Natural killer cell treated with Interleukin-12 subunit alpha and Interleukin-12 subunit beta and Interleukin-15 and Interleukin-18, amount 100 ng/mL, for 72 hours (primary cell): ENCODE results near the gene HCST. TPM values are rescaled to one million over a fixed set of nuclear protein-coding genes. Genes with fewer than 3 reads are reported as not detected.
A peak's percentile ranks its signal among the peaks of the same experiment; 100 is the strongest.
"Not testable (repeated sequence)": the region's sequence is repeated elsewhere in the genome, so short reads cannot be mapped to it uniquely, and the experiment has no call there.

ENCODE experiments used
- ATAC-seq, 2 donors: fragments of 150-1000 bp; cut with Tn5 transposase in 1 of 2; sonication (Bioruptor Pico), chemical (Tn5 transposase) in 1 of 2; 2 replicates each; pipeline ENCODE4 v1.10.0; 2021
- DNase-seq: peaks from one replicate; pipeline ENCODE4 v3.0.0; 2022; ENCODE audit warnings: low spot score
- H3K27ac Mint-ChIP-seq, 2 donors: 1 replicate in 1 of 2; 2 replicates in 1 of 2; pipeline ENCODE4 v1.8.0; 2022; ENCODE audit warnings: mixed read lengths in 2 of 2, mild to moderate bottlenecking in 1 of 2, moderate library complexity in 1 of 2
- H3K27me3 Mint-ChIP-seq, 2 donors: 1 replicate in 1 of 2; 2 replicates in 1 of 2; pipeline ENCODE4 v1.8.0; 2022; ENCODE audit warnings: mixed read lengths in 2 of 2
- H3K36me3 Mint-ChIP-seq: one replicate; pipeline ENCODE4 v1.8.0; 2022; ENCODE audit warnings: mixed read lengths
- H3K4me1 Mint-ChIP-seq, 2 donors: 1 replicate in 1 of 2; 2 replicates in 1 of 2; pipeline ENCODE4 v1.8.0; 2022; ENCODE audit warnings: low read depth in 2 of 2, mixed read lengths in 2 of 2, mild to moderate bottlenecking in 1 of 2
- H3K4me3 Mint-ChIP-seq: one replicate; pipeline ENCODE4 v1.8.0; 2022; ENCODE audit warnings: mixed read lengths
- H3K9me3 Mint-ChIP-seq: 2 replicates; pipeline ENCODE4 v1.8.0; 2022; ENCODE audit warnings: mixed read lengths
- total RNA-seq, 2 donors: library from RNA; stranded (reverse); gene quantifications; one replicate each; pipeline ENCODE4 v1.2.3, GENCODE V29; 2022

The HCST gene
- total RNA-seq, 2 donors from 2014 or later, result 154 to 228 TPM

- H3K27ac Mint-ChIP-seq, result peak overlapping the region in 1 of 2 donors; percentile 43
- no peak for ATAC-seq
- H3K4me3 Mint-ChIP-seq, result no peak overlapping the region
- no peaks in the 10 kb centered on the region for H3K27me3 Mint-ChIP-seq
- no peak for DNase-seq
- peaks cover 12 to 20% of the 10 kb centered on the region in 2 donors for H3K4me1 Mint-ChIP-seq
- peaks cover 26% of the 10 kb centered on the region for H3K36me3 Mint-ChIP-seq
- no peaks in the 10 kb centered on the region for H3K9me3 Mint-ChIP-seq
These were observed 13.9 kb upstream of the HCST start for GRCh38 chr19:35888398-35888797.

GRCh38 chr19:35889370-35890112, 12.8 kb upstream of the HCST start:
- no peaks in the 10 kb centered on the region for H3K27me3 Mint-ChIP-seq
- no peak for DNase-seq
- H3K4me3 Mint-ChIP-seq, result no peak overlapping the region
- H3K27ac Mint-ChIP-seq, result no peak overlapping the region
- no peaks in the 10 kb centered on the region for H3K9me3 Mint-ChIP-seq
- ATAC-seq, result peak in 1 of 2 donors; percentile 52
- peaks cover 12 to 20% of the 10 kb centered on the region in 2 donors for H3K4me1 Mint-ChIP-seq
- peaks cover 26% of the 10 kb centered on the region for H3K36me3 Mint-ChIP-seq

GRCh38 chr19:35890113-35890650, 12.1 kb upstream of the HCST start:
- no peak overlapping the region for H3K27ac Mint-ChIP-seq
- ATAC-seq (peak in 1 of 2 donors; percentile 15), DNase-seq (no peak)
- no peak overlapping the region for H3K4me3 Mint-ChIP-seq
- H3K36me3 Mint-ChIP-seq, result peaks cover 26% of the 10 kb centered on the region
- no peaks in the 10 kb centered on the region for H3K27me3 Mint-ChIP-seq
- no peaks in the 10 kb centered on the region for H3K9me3 Mint-ChIP-seq
- peaks cover 12 to 20% of the 10 kb centered on the region in 2 donors for H3K4me1 Mint-ChIP-seq

GRCh38 chr19:35891819-35892218, 10.5 kb upstream of the HCST start:
- H3K9me3 Mint-ChIP-seq, H3K27ac Mint-ChIP-seq, H3K27me3 Mint-ChIP-seq, ATAC-seq, H3K4me3 Mint-ChIP-seq, DNase-seq: not testable (repeated sequence)
- H3K4me1 Mint-ChIP-seq, result peaks cover 12 to 20% of the 10 kb centered on the region in 2 donors
- H3K36me3 Mint-ChIP-seq, result peaks cover 32% of the 10 kb centered on the region

- no peak overlapping the region for H3K27ac Mint-ChIP-seq
These were observed 8.0 kb upstream of the HCST start for GRCh38 chr19:35894342-35894741.

GRCh38 chr19:35895911-35896642, 6.3 kb upstream of the HCST start:
- Mint-ChIP-seq H3K9me3 (no peaks in the 10 kb centered on the region), H3K27ac (peak overlapping the region in 1 of 2 donors; percentile 53), H3K36me3 (peaks cover 12% of the 10 kb centered on the region), H3K4me1 (peaks cover 13 to 19% of the 10 kb centered on the region in 2 donors), H3K4me3 (no peak overlapping the region), H3K27me3 (no peaks in the 10 kb centered on the region)
- ATAC-seq, result no peak
- peak; percentile 38 for DNase-seq

More at GRCh38 chr19:35894342-35894741, 8.0 kb upstream of the HCST start:
- Mint-ChIP-seq H3K4me1 (peaks cover 13 to 20% of the 10 kb centered on the region in 2 donors), H3K36me3 (peaks cover 19% of the 10 kb centered on the region), H3K9me3 (no peaks in the 10 kb centered on the region), H3K4me3 (no peak overlapping the region), H3K27me3 (no peaks in the 10 kb centered on the region)
- peak; percentile 6 for DNase-seq
- no peak for ATAC-seq

GRCh38 chr19:35896643-35897040, 5.7 kb upstream of the HCST start:
- H3K36me3 Mint-ChIP-seq, result peaks cover 12% of the 10 kb centered on the region
- no peak overlapping the region for H3K4me3 Mint-ChIP-seq
- no peaks in the 10 kb centered on the region for H3K9me3 Mint-ChIP-seq

GRCh38 chr19:35897706-35898451, 4.5 kb upstream of the HCST start:
- peaks cover 6% of the 10 kb centered on the region for H3K36me3 Mint-ChIP-seq
- DNase-seq (peak; percentile 56), ATAC-seq (no peak)
- H3K4me3 Mint-ChIP-seq, result peak overlapping the region; percentile 94
- peak overlapping the region; percentile 86 to 100 for H3K27ac Mint-ChIP-seq
- H3K27me3 Mint-ChIP-seq, result no peaks in the 10 kb centered on the region
- peaks cover 22 to 27% of the 10 kb centered on the region in 2 donors for H3K4me1 Mint-ChIP-seq
- H3K9me3 Mint-ChIP-seq, result no peaks in the 10 kb centered on the region

More at GRCh38 chr19:35896643-35897040, 5.7 kb upstream of the HCST start:
- H3K27me3 Mint-ChIP-seq, result no peaks in the 10 kb centered on the region
- no peak overlapping the region for H3K27ac Mint-ChIP-seq
- H3K4me1 Mint-ChIP-seq, result peaks cover 15 to 20% of the 10 kb centered on the region in 2 donors
- DNase-seq (peak; percentile 35), ATAC-seq (no peak)

GRCh38 chr19:35898499-35898809, 3.9 kb upstream of the HCST start:
- H3K27ac Mint-ChIP-seq, result peak overlapping the region; percentile 86 to 100
- peaks cover 28 to 33% of the 10 kb centered on the region in 2 donors for H3K4me1 Mint-ChIP-seq
- H3K9me3 Mint-ChIP-seq, result no peaks in the 10 kb centered on the region
- DNase-seq (peak; percentile 62), ATAC-seq (no peak)
- no peaks in the 10 kb centered on the region for H3K27me3 Mint-ChIP-seq
- H3K4me3 Mint-ChIP-seq, result peak overlapping the region; percentile 94
- peaks cover 6% of the 10 kb centered on the region for H3K36me3 Mint-ChIP-seq

GRCh38 chr19:35899547-35900214, 2.6 kb upstream of the HCST start:
- peak; percentile 91 for DNase-seq
- Mint-ChIP-seq H3K4me3 (peak overlapping the region; percentile 94), H3K27me3 (no peaks in the 10 kb centered on the region), H3K27ac (peak overlapping the region; percentile 86 to 100), H3K36me3 (peaks cover 6% of the 10 kb centered on the region), H3K9me3 (no peaks in the 10 kb centered on the region), H3K4me1 (peaks cover 40 to 44% of the 10 kb centered on the region in 2 donors)
- peak; percentile 70 to 77 for ATAC-seq

- Mint-ChIP-seq H3K4me3 (peak overlapping the region; percentile 94), H3K27me3 (no peaks in the 10 kb centered on the region), H3K27ac (peak overlapping the region; percentile 86 to 100), H3K4me1 (peaks cover 45 to 47% of the 10 kb centered on the region in 2 donors), H3K9me3 (no peaks in the 10 kb centered on the region), H3K36me3 (no peaks in the 10 kb centered on the region)
- ATAC-seq (no peak), DNase-seq (no peak)
These were observed 1.2 kb upstream of the HCST start for GRCh38 chr19:35901055-35901644.

- no peak for ATAC-seq
- no peak for DNase-seq
- Mint-ChIP-seq H3K4me3 (peak overlapping the region; percentile 94), H3K4me1 (peaks cover 51 to 55% of the 10 kb centered on the region in 2 donors), H3K9me3 (no peaks in the 10 kb centered on the region), H3K27me3 (no peaks in the 10 kb centered on the region), H3K36me3 (no peaks in the 10 kb centered on the region), H3K27ac (peak overlapping the region; percentile 86 to 100)
These were observed 644 bp downstream of the HCST start for GRCh38 chr19:35902870-35903475.
